Measurements from ENCODE around the gene SMG1.

- no peak for TF ChIP-seq CTCF (IDR thresholded peaks at IDR 0.05; ENCODE audit: poor library complexity)
- no peak for TF ChIP-seq EZH2phosphoT487 (IDR thresholded peaks at IDR 0.05; ENCODE audit: low read depth, severe bottlenecking, unreplicated experiment)
- TF ChIP-seq EZH2 (IDR thresholded peaks at IDR 0.05; ENCODE audit: borderline replicate concordance): no peak
Measured at GRCh38 chr16:18788828-18789514, 137.2 kb downstream of the SMG1 start.

All from hepatocyte (in vitro differentiated cells).